Activated T-cell treated with anti-CD3 and anti-CD28 coated beads, Interleukin-2, amount 50 U/mL, for 1 hour (primary cell): Measurements from ENCODE around the gene MICAL3.
"Not testable (repeated sequence)": the region's sequence is repeated elsewhere in the genome, so short reads cannot be mapped to it uniquely, and the experiment has no call there.

ENCODE experiments used
- DNase-seq: peaks from one replicate; pipeline ENCODE4 v3.0.0-alpha.2; 2020

The MICAL3 gene

DNA sequence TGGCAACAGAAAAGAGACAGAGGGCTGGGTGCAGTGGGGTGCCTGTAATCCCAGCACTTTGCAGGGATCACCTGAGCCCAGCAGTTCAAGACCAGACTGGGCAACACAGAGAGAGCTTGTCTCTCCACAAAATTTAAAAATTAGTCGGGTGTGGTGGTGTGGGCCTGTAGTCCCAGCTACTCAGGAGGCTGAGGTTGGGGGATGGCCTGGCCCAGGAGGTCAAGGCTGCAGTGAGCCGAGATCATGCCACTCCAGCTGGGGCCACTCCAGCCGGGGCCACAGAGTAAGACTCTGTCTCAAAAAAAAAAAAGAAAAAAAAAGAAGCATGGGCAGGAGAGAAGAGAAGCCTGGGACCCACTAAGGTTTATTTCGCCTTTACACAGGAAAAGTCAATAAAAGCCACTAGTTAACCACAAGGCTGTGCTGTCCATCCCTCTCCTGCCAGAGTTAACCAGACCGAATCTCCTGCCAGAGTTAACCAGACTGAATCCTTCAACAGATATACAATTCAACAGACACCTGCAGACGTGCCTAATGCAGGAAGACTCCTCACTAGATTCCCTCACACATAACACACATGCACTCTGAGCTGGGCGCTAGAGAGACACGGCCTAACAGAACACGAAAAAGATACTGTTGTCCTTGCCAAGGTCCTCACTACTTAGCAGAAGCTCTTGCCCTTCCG lies 29.8 kb downstream of the MICAL3 start:
- no peak for DNase-seq

DNA sequence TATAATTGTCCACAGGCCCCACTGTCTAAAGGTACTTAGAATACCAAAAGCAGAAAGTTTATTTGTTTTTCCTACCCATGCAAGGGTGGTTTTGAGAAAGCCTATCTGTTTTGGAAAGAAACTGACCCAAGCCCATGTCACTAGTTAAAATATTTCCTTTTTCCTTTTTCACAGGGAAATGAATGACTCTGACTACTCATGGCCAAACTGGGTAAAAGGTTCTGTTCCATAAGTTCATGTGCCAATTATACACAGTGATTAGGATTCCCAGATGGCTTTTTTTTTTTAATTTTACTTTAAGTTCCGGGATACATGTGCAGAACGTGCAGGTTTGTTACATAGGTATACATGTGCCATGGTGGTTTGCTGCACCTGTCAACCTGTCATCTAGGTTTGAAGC lies 31.4 kb downstream of the MICAL3 start:
- not testable (repeated sequence) for DNase-seq

GRCh38 chr22:17991992-17992391 lies 32.4 kb downstream of the MICAL3 start:
- not testable (repeated sequence) for DNase-seq

DNA sequence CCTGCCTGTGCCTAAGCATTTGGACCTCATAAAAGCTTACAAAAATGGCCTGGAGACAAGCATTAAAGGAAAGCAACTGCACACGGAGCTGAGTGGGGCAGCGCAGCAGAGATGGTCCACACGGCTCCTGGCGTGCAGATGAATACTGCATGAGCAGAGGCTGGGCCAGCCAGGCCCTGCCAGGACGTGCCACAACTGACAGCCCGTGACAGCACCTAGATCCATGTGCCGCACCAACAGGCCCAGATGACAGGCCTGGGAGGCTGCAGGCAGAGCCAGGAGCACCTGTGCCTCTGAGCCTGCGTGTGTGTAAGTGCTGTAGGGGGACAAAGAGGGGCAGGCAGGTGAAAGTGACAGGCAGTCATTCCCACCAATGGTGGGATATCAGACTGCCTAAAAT lies 33.4 kb downstream of the MICAL3 start:
- DNase-seq = no peak

GRCh38 chr22:17990147-17990546 lies 34.2 kb downstream of the MICAL3 start:
- no peak for DNase-seq

DNA sequence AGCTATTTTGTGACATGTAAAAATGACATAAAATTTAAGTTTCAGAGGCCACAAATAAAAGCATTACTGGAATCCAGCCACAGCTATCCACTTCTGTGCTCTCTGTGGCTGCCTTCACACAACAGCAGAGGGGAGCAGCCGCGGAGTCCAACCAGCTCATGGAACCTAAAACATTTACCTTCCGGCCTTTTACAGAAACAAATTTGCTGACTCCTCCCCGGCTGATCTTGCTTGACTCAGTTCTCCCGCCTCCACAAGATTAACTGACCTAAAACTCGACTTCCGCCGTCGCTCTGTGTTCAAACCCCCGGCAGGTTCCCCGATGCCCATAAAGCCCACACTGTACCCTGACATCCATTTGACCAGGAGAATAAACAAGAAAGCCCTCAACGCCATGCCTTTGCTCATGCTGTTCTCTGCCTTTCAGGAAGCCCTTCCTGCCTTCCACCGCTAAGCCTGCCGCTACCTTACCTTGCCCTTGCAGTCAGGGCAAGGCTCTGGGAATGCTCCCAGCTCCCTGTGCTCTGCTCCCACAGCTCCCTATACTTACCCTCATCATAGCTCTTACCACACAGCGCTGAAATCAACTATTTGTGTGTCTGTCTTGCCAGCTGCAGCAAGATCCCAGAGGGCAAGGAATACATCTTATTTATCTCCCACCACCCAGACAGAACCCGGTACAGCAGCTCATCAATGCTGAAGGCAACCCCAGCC lies 35.4 kb downstream of the MICAL3 start:
- no peak for DNase-seq

- DNase-seq = no peak
These were observed 38.8 kb downstream of the MICAL3 start for GRCh38 chr22:17985606-17986005.

GRCh38 chr22:17985071-17985470 lies 39.3 kb downstream of the MICAL3 start:
- DNase-seq = not testable (repeated sequence)

GRCh38 chr22:17984114-17984513 lies 40.2 kb downstream of the MICAL3 start:
- no peak for DNase-seq

GRCh38 chr22:17982572-17983141 lies 41.7 kb downstream of the MICAL3 start:
- no peak for DNase-seq

DNA sequence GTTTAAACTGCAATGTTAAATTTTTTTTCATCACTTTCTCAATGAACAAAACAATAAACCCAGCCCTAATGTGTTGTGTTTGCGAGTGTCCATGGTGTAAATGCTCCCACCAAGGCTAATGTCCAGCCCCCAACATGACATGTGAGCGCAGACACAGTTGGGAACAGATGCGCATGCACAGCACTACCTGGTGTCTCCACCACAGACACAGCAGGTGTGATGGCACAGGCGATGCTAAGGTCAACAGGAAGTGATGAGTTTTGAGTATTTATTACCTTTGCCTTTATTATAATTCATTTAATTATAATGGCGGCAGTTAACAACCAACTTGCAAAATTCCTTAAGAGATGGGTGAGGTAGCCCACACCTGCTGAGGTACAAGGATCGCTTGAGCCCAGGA lies 42.9 kb downstream of the MICAL3 start:
- no peak for DNase-seq

DNA sequence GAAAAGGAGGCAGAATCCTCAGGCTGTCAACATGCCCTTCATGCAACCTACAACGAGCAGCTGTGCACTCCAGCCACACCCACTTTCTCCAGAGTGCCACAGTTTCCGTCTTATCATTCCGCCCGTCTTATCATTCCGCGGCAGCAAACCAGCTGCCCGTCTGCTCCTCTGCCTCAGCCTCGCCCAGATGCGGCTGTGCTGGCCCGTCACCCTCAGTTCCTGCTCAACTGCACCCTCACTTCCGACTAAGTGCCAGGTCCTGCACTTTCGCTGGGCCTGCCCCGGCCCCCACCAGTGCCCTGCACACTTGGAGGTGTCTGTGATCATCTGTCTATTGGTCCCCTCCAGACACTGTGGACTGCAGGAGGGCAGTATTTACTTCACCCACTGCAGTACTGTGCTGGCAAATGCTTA lies 43.7 kb downstream of the MICAL3 start:
- peak; percentile 47 for DNase-seq

GRCh38 chr22:17980015-17980590 lies 44.3 kb downstream of the MICAL3 start:
- DNase-seq = no peak

- no peak for DNase-seq
These were observed 46.3 kb downstream of the MICAL3 start for GRCh38 chr22:17978027-17978426.

- no peak for DNase-seq
These were observed 47.0 kb downstream of the MICAL3 start for GRCh38 chr22:17977371-17977770.

- DNase-seq = no peak
These were observed 48.2 kb downstream of the MICAL3 start for GRCh38 chr22:17976121-17976520.

- DNase-seq = no peak
These were observed 49.5 kb downstream of the MICAL3 start for GRCh38 chr22:17974703-17975372.

GRCh38 chr22:17974087-17974486 lies 50.3 kb downstream of the MICAL3 start:
- no peak for DNase-seq

DNA sequence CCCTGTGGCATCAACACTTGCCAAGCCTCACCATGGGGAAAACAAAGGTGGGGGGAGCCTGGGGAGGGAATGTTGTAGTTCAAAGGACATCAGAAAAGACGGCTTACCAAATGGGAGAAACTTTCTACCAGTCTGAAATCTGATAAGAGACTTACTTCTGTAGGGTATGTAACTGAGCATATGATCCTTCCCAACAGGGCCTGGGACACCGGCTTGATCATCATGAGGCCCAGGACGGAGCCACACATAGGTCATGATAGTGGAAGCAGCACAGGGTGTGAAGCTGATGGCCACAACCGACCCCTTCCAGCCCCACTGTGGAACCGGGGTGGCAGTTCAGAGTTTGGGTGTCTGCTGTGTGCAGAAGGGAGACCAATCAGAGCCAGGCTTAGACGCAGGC lies 51.1 kb downstream of the MICAL3 start:
- no peak for DNase-seq

DNA sequence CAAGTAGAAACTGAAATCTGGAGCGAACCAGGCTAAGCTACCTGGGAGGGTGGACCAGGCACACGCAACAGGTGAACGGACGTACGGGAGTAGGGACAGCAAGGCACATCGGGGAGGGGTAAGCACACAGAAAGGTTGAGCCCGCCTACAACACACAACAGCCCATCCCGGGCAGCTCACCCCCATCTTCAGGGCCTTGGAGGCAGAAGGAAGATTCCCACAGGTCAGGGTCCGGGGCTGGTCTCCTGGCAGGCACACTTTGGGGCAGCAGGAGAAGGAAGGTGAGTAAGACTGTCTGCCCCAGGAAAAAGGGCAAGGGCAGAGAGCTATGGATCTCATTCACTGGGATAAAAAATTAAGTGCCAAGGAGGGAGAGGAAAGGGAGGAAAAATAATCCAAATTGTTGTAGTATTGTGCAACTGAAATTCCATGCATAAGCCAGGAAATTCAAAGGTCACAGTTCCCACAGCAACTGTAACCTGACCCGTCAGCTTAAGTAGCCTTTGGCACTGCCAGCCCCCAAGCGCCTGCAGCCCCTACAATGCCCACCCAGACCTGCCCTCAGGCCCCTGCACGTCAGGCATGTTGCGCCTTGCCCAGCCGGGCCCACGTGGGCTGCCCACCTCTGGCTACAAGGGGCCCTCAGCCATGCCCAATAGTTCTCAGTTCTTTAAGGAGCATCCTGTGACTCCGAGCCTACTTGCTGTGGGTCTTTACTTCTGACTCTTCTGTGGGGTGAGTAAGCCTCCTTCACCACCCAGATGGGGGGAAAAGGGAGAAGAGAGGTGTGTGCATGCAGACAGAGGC lies 51.8 kb downstream of the MICAL3 start:
- DNase-seq = no peak

GRCh38 chr22:17971711-17972110 lies 52.6 kb downstream of the MICAL3 start:
- DNase-seq = no peak

- DNase-seq = no peak
These were observed 54.1 kb downstream of the MICAL3 start for GRCh38 chr22:17970201-17970708.
